H1 (cell line): Measurements from ENCODE around the gene LY9. TPM values are rescaled to one million over a fixed set of nuclear protein-coding genes. Genes with fewer than 3 reads are reported as not detected.

ENCODE experiments used
- FOSL1 ChIP-seq: IDR thresholded peaks from 2 replicates; pipeline ENCODE4 v1.6.1; 2011; ENCODE audit warnings: mild to moderate bottlenecking, low read depth, low read length, moderate library complexity; ENCODE audit not compliant: insufficient read depth
- POLR2A ChIP-seq, 2 experiments: IDR thresholded peaks; 1 replicate in 1 of 2; 2 replicates in 1 of 2; pipeline ENCODE4 v1.6.1; 2011; ENCODE audit warnings: low read depth in 2 of 2, low read length in 2 of 2, mild to moderate bottlenecking in 2 of 2; ENCODE audit errors: control extremely low read depth in 1 of 2
- SIN3A ChIP-seq, 2 experiments: IDR thresholded peaks in 1 of 2; conservative IDR thresholded peaks in 1 of 2; 2 replicates each; pipeline ENCODE4 v1.6.1; 2011 to 2012; ENCODE audit warnings: low read length in 2 of 2, improper control_type of control experiment in 1 of 2, low read depth in 1 of 2, mild to moderate bottlenecking in 1 of 2
- polyA plus RNA-seq, 7 experiments: library from polyadenylated mRNA; depleted of rRNA in 3 of 7; stranded (reverse) in 5 of 7; unstranded in 2 of 7; fragments of >200 nt in 5 of 7; fragments of 200-250 nt in 2 of 7; gene quantifications; 1 replicate in 5 of 7; 2 replicates in 1 of 7; 4 replicates in 1 of 7; pipeline versions ENCODE4 v1.2.1 to v1.2.3, GENCODE V29; 2011 to 2013; ENCODE audit warnings: missing spikeins in 2 of 7, mixed read lengths in 2 of 7
- total RNA-seq: library from RNA; stranded (reverse); fragmentation: NEBNext Ultra II Directional; extraction: Animal tissue kit (Norgen Biotek cat#: 25700); gene quantifications from 2 replicates; pipeline ENCODE4 v1.2.1, GENCODE V29; 2021
- TF ChIP-seq, protein P1 (sequence below): IDR thresholded peaks from 2 replicates; pipeline ENCODE4 v1.6.1; 2012; ENCODE audit warnings: inconsistent platforms

Gene LY9
- total and polyA plus RNA-seq, 2 of the 8 experiments (the other 6 are each of a cell fraction or from before 2014, with no cell fraction given), result not detected

DNA sequence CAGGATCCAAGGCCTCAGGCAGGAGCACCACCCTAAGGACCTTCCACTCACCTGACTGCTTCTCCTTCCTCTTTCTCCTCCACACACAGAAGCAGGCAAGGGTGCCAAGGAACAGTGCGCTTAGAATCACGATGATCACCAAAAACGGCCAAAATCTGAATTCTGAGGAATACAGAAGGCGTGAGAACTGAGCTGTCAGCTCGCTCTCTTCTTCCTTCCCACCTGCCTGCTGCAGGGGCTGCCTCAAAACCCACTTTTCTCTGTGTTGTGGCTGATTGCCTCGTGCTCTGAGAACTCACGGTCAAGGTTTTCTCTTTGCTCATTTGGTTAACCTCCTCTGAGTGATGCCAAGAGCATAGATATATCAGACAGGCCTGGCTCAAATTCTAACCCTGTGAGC lies 42.9 kb downstream of the LY9 start (continued):
- TF ChIP-seq, protein P1, sequence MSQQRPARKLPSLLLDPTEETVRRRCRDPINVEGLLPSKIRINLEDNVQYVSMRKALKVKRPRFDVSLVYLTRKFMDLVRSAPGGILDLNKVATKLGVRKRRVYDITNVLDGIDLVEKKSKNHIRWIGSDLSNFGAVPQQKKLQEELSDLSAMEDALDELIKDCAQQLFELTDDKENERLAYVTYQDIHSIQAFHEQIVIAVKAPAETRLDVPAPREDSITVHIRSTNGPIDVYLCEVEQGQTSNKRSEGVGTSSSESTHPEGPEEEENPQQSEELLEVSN, result no peak
- TF ChIP-seq SIN3A (conservative IDR thresholded peaks at IDR 0.05 in 1 of 2, IDR thresholded peaks at IDR 0.05 in 1 of 2; ENCODE audit: low read depth in 1 of 2, low read length in 2 of 2) (no peak), FOSL1 (no peak), POLR2A (IDR thresholded peaks at IDR 0.05; ENCODE audit: control extremely low read depth in 1 of 2, low read depth in 2 of 2, low read length in 2 of 2) (no peak)
- TF ChIP-seq, all 59 proteins: peak for 0
